MM.1S (cell line): Measurements from ENCODE around the gene PLXNA4.

ENCODE experiments used
- DNase-seq: peaks from one replicate; pipeline ENCODE4 v3.0.0-alpha.2; 2015
- H2AFZ ChIP-seq: fragments of 300-600 bp; sonication (generic); 2 replicates; pipeline ENCODE4 v1.6.0; 2016; ENCODE audit warnings: antibody characterized with exemption, low read length
- H3F3A ChIP-seq: fragments of 300-600 bp; sonication (generic); 2 replicates; pipeline ENCODE4 v1.6.1; 2016; ENCODE audit warnings: mild to moderate bottlenecking, antibody characterized with exemption, low read length, moderate library complexity, mixed read lengths; ENCODE audit not compliant: insufficient read depth
- H3K27ac ChIP-seq: fragments of 300-600 bp; sonication (generic); 2 replicates; pipeline ENCODE4 v1.5.1; 2016; ENCODE audit warnings: mild to moderate bottlenecking, low read length
- H3K27me3 ChIP-seq: fragments of 300-600 bp; sonication (generic); replicated peaks from 2 replicates; pipeline ENCODE4 v1.6.0; 2016; ENCODE audit warnings: low read length; ENCODE audit not compliant: insufficient read depth
- H3K36me3 ChIP-seq: fragments of 300-600 bp; sonication (generic); replicated peaks from 2 replicates; pipeline ENCODE4 v1.6.1; 2016; ENCODE audit warnings: mild to moderate bottlenecking, low read length, mixed read lengths; ENCODE audit not compliant: insufficient read depth
- H3K4me1 ChIP-seq: fragments of 300-600 bp; sonication (generic); 2 replicates; pipeline ENCODE4 v1.6.1; 2016; ENCODE audit warnings: low read length, mixed read lengths
- H3K4me2 ChIP-seq: fragments of 300-600 bp; sonication (generic); 2 replicates; pipeline ENCODE4 v1.6.0; 2016; ENCODE audit warnings: low read depth, low read length
- H3K4me3 ChIP-seq: fragments of 300-600 bp; sonication (generic); 2 replicates; pipeline ENCODE4 v1.5.1; 2016; ENCODE audit warnings: low read length, mixed read lengths
- H3K79me2 ChIP-seq: fragments of 300-600 bp; sonication (generic); 2 replicates; pipeline ENCODE4 v1.6.1; 2016; ENCODE audit warnings: mixed run types, low read length, mixed read lengths
- H3K9ac ChIP-seq: fragments of 300-600 bp; sonication (generic); 2 replicates; pipeline ENCODE4 v1.6.1; 2016; ENCODE audit warnings: low read length, mixed read lengths
- H3K9me2 ChIP-seq: fragments of 300-600 bp; sonication (generic); replicated peaks from 2 replicates; pipeline ENCODE4 v1.6.1; 2016; ENCODE audit warnings: mild to moderate bottlenecking, low read length, mixed read lengths; ENCODE audit not compliant: insufficient read depth
- H3K9me3 ChIP-seq: fragments of 300-600 bp; sonication (generic); replicated peaks from 2 replicates; pipeline ENCODE4 v1.6.1; 2016; ENCODE audit warnings: mild to moderate bottlenecking, low read length, mixed read lengths; ENCODE audit not compliant: insufficient read depth
- H4K20me1 ChIP-seq: fragments of 300-600 bp; sonication (generic); 2 replicates; pipeline ENCODE4 v1.6.1; 2016; ENCODE audit warnings: mild to moderate bottlenecking, low read length, moderate library complexity, mixed read lengths; ENCODE audit not compliant: insufficient read depth
- CTCF ChIP-seq: fragments of 300-600 bp; sonication (generic); IDR thresholded peaks from 2 replicates; pipeline ENCODE4 v1.5.1; 2016; ENCODE audit warnings: antibody characterized with exemption, low read length, mixed read lengths
- EZH2 ChIP-seq: fragments of 300-600 bp; sonication (generic); optimal IDR thresholded peaks from 2 replicates; pipeline ENCODE3; 2017; ENCODE audit warnings: low read depth, mild to moderate bottlenecking, antibody characterized with exemption, low read length, mixed read lengths
- EZH2phosphoT487 ChIP-seq: fragments of 300-600 bp; sonication (generic); IDR thresholded peaks from 2 replicates; pipeline ENCODE4 v1.6.1; 2018; ENCODE audit warnings: antibody characterized with exemption, low read length

PLXNA4 gene

GRCh38 chr7:132455378-132455777, 120.9 kb downstream of the PLXNA4 start:
- TF ChIP-seq EZH2phosphoT487 (no peak), CTCF (no peak), EZH2 (no peak)
- H3K4me1 ChIP-seq: no peaks in the 10 kb centered on the region
- DNase-seq: no peak
- H3K36me3 ChIP-seq: no peaks in the 10 kb centered on the region
- H3K9ac ChIP-seq: no peak overlapping the region
- no peaks in the 10 kb centered on the region for H4K20me1 ChIP-seq
- no peak overlapping the region for H2AFZ ChIP-seq
- no peaks in the 10 kb centered on the region for H3K9me2 ChIP-seq
- H3K27me3 ChIP-seq: no peaks in the 10 kb centered on the region
- no peak overlapping the region for H3K4me2 ChIP-seq
- H3K9me3 ChIP-seq: no peaks in the 10 kb centered on the region
- no peak overlapping the region for H3K27ac ChIP-seq
- H3K79me2 ChIP-seq: no peaks in the 10 kb centered on the region
- H3F3A ChIP-seq: no peaks in the 10 kb centered on the region
- no peak overlapping the region for H3K4me3 ChIP-seq

GRCh38 chr7:132453826-132454225, 122.4 kb downstream of the PLXNA4 start:
- no peaks in the 10 kb centered on the region for H3K4me1 ChIP-seq
- H3K9ac ChIP-seq: no peak overlapping the region

GRCh38 chr7:132451161-132451560, 125.1 kb downstream of the PLXNA4 start:
- H3K4me2 ChIP-seq: no peak overlapping the region
- no peaks in the 10 kb centered on the region for H3K27me3 ChIP-seq
- DNase-seq: no peak
- H3F3A ChIP-seq: no peaks in the 10 kb centered on the region
- H3K27ac ChIP-seq: no peak overlapping the region
- H3K4me1 ChIP-seq: no peaks in the 10 kb centered on the region
- no peak overlapping the region for H2AFZ ChIP-seq
- H3K4me3 ChIP-seq: no peak overlapping the region
- no peak for TF ChIP-seq CTCF
- no peak for TF ChIP-seq EZH2
- no peak for TF ChIP-seq EZH2phosphoT487
- H3K9ac ChIP-seq: no peak overlapping the region
- H3K9me3 ChIP-seq: no peaks in the 10 kb centered on the region
- no peaks in the 10 kb centered on the region for H3K9me2 ChIP-seq
- H3K79me2 ChIP-seq: no peaks in the 10 kb centered on the region
- H3K36me3 ChIP-seq: no peaks in the 10 kb centered on the region
- H4K20me1 ChIP-seq: no peaks in the 10 kb centered on the region

More at GRCh38 chr7:132453826-132454225, 122.4 kb downstream of the PLXNA4 start:
- no peak for DNase-seq
- no peaks in the 10 kb centered on the region for H3K9me3 ChIP-seq
- no peak for TF ChIP-seq EZH2phosphoT487
- no peak for TF ChIP-seq CTCF
- no peak for TF ChIP-seq EZH2
- H2AFZ ChIP-seq: no peak overlapping the region
- H3F3A ChIP-seq: no peaks in the 10 kb centered on the region
- H3K4me2 ChIP-seq: no peak overlapping the region
- H3K27me3 ChIP-seq: no peaks in the 10 kb centered on the region
- H3K36me3 ChIP-seq: no peaks in the 10 kb centered on the region
- H4K20me1 ChIP-seq: no peaks in the 10 kb centered on the region
- no peak overlapping the region for H3K4me3 ChIP-seq
- no peaks in the 10 kb centered on the region for H3K79me2 ChIP-seq
- H3K27ac ChIP-seq: no peak overlapping the region
- H3K9me2 ChIP-seq: no peaks in the 10 kb centered on the region

- Histone ChIP-seq H3K36me3 (no peaks in the 10 kb centered on the region), H4K20me1 (no peaks in the 10 kb centered on the region), H3K4me1 (no peaks in the 10 kb centered on the region), H3F3A (no peaks in the 10 kb centered on the region), H3K27me3 (no peaks in the 10 kb centered on the region), H2AFZ (no peak overlapping the region), H3K4me3 (no peak overlapping the region), H3K9me2 (no peaks in the 10 kb centered on the region), H3K79me2 (no peaks in the 10 kb centered on the region), H3K9ac (no peak overlapping the region), H3K4me2 (no peak overlapping the region), H3K9me3 (no peaks in the 10 kb centered on the region), H3K27ac (no peak overlapping the region)
- DNase-seq: no peak
- no peak for TF ChIP-seq CTCF
- TF ChIP-seq EZH2: no peak
- TF ChIP-seq EZH2phosphoT487: no peak
These were observed 125.6 kb downstream of the PLXNA4 start for GRCh38 chr7:132450696-132451095.
